Testis (tissue), 2 donors: ENCODE measurements around the gene DAB1.

Source experiments
- CTCF ChIP-seq, 3 experiments: fragments of 450-650 bp in 2 of 3; fragments of 200-600 bp in 1 of 3; sonication (generic) in 1 of 3; IDR thresholded peaks; one replicate each; pipeline ENCODE4 v1.5.1; 2016 to 2019; ENCODE audit warnings: antibody characterized with exemption in 3 of 3, mild to moderate bottlenecking in 2 of 3, moderate library complexity in 1 of 3
- POLR2A ChIP-seq: fragments of 450-650 bp; IDR thresholded peaks from one replicate; pipeline ENCODE4 v1.6.1; 2017; ENCODE audit warnings: antibody characterized with exemption, mild to moderate bottlenecking, moderate library complexity

- TF ChIP-seq CTCF (IDR thresholded peaks at IDR 0.05) = no peak
- no peak for TF ChIP-seq POLR2A
These were observed 73.2 kb downstream of the DAB1 start for GRCh38 chr1:57350610-57351009.
